Activated T-cell treated with anti-CD3 and anti-CD28 coated beads, Interleukin-2, amount 50 U/mL, for 4 hours (primary cell): Measurements from ENCODE around the gene ATXN1. TPM values are rescaled to one million over a fixed set of nuclear protein-coding genes. Genes with fewer than 3 reads are reported as not detected.
A peak's percentile ranks its signal among the peaks of the same experiment; 100 is the strongest.
"Not testable (repeated sequence)": the region's sequence is repeated elsewhere in the genome, so short reads cannot be mapped to it uniquely, and the experiment has no call there.

Experiments used
- ATAC-seq, 2 donors: fragments of 200-7000 bp; cut with Tn5 transposase; one replicate each; pipeline ENCODE4 v1.10.0; 2021
- DNase-seq: peaks from one replicate; pipeline ENCODE4 v3.0.0-alpha.2; 2020
- H3K27me3 Mint-ChIP-seq: one replicate; pipeline ENCODE4 v1.8.0; 2021; ENCODE audit warnings: low read depth, mixed read lengths
- H3K36me3 Mint-ChIP-seq: one replicate; pipeline ENCODE4 v1.8.0; 2022; ENCODE audit warnings: mixed read lengths; ENCODE audit not compliant: insufficient read depth
- H3K4me1 Mint-ChIP-seq: one replicate; pipeline ENCODE4 v1.8.0; 2021; ENCODE audit warnings: low read depth, mixed read lengths
- H3K4me3 Mint-ChIP-seq: one replicate; pipeline ENCODE4 v1.8.0; 2021; ENCODE audit warnings: mild to moderate bottlenecking, moderate library complexity, mixed read lengths
- H3K9me3 Mint-ChIP-seq: one replicate; pipeline ENCODE4 v1.8.0; 2021; ENCODE audit warnings: mixed read lengths
- total RNA-seq, 3 donors: library from RNA; stranded (reverse); gene quantifications; one replicate each; pipeline ENCODE4 v1.2.1, GENCODE V29; 2021

Gene ATXN1
- total RNA-seq, 3 donors from 2014 or later: 39.5 to 63.8 (median 45.1) TPM

- peaks cover 18% of the 10 kb centered on the region for H3K36me3 Mint-ChIP-seq
- no peak overlapping the region for H3K4me3 Mint-ChIP-seq
- no peak for ATAC-seq
- DNase-seq: no peak
- H3K27me3 Mint-ChIP-seq: no peaks in the 10 kb centered on the region
- peaks cover 27% of the 10 kb centered on the region for H3K4me1 Mint-ChIP-seq
- H3K9me3 Mint-ChIP-seq: no peaks in the 10 kb centered on the region
Observed at GRCh38 chr6:16626650-16627049, 134.6 kb downstream of the ATXN1 start.

- Mint-ChIP-seq H3K36me3 (peaks cover 22% of the 10 kb centered on the region), H3K9me3 (no peaks in the 10 kb centered on the region), H3K27me3 (no peaks in the 10 kb centered on the region), H3K4me1 (peaks cover 34% of the 10 kb centered on the region), H3K4me3 (no peak overlapping the region)
- ATAC-seq (no peak), DNase-seq (no peak)
Observed at GRCh38 chr6:16625291-16626265, 135.7 kb downstream of the ATXN1 start.

GRCh38 chr6:16624636-16625290 is 136.5 kb downstream of the ATXN1 start:
- Mint-ChIP-seq H3K4me1 (peaks cover 41% of the 10 kb centered on the region), H3K9me3 (no peaks in the 10 kb centered on the region), H3K27me3 (no peaks in the 10 kb centered on the region), H3K4me3 (no peak overlapping the region), H3K36me3 (peaks cover 15% of the 10 kb centered on the region)
- ATAC-seq (no peak), DNase-seq (no peak)

- ATAC-seq: peak; percentile 38 to 75
- peaks cover 51% of the 10 kb centered on the region for H3K4me1 Mint-ChIP-seq
- no peaks in the 10 kb centered on the region for H3K27me3 Mint-ChIP-seq
Observed at GRCh38 chr6:16623731-16624130, 137.5 kb downstream of the ATXN1 start.

GRCh38 chr6:16623029-16623653 is 138.1 kb downstream of the ATXN1 start:
- Mint-ChIP-seq H3K9me3 (no peaks in the 10 kb centered on the region), H3K4me1 (peaks cover 53% of the 10 kb centered on the region), H3K36me3 (peaks cover 8% of the 10 kb centered on the region), H3K27me3 (no peaks in the 10 kb centered on the region), H3K4me3 (no peak overlapping the region)
- DNase-seq (no peak), ATAC-seq (no peak)

More at GRCh38 chr6:16623731-16624130, 137.5 kb downstream of the ATXN1 start:
- Mint-ChIP-seq H3K36me3 (peaks cover 11% of the 10 kb centered on the region), H3K4me3 (no peak overlapping the region), H3K9me3 (no peaks in the 10 kb centered on the region)
- no peak for DNase-seq

- DNase-seq: no peak
- no peak overlapping the region for H3K4me3 Mint-ChIP-seq
- H3K36me3 Mint-ChIP-seq: peaks cover 12% of the 10 kb centered on the region
- H3K27me3 Mint-ChIP-seq: no peaks in the 10 kb centered on the region
- no peak for ATAC-seq
- peaks cover 55% of the 10 kb centered on the region for H3K4me1 Mint-ChIP-seq
- H3K9me3 Mint-ChIP-seq: no peaks in the 10 kb centered on the region
Observed at GRCh38 chr6:16622193-16622592, 139.1 kb downstream of the ATXN1 start.

- Mint-ChIP-seq H3K4me3 (no peak overlapping the region), H3K4me1 (peaks cover 55% of the 10 kb centered on the region), H3K27me3 (no peaks in the 10 kb centered on the region), H3K36me3 (peaks cover 12% of the 10 kb centered on the region), H3K9me3 (no peaks in the 10 kb centered on the region)
- DNase-seq (no peak), ATAC-seq (no peak)
Observed at GRCh38 chr6:16621002-16621401, 140.3 kb downstream of the ATXN1 start.

GRCh38 chr6:16619777-16620176 is 141.5 kb downstream of the ATXN1 start:
- no peak for ATAC-seq
- Mint-ChIP-seq H3K9me3 (no peaks in the 10 kb centered on the region), H3K4me3 (no peak overlapping the region), H3K4me1 (peaks cover 50% of the 10 kb centered on the region), H3K27me3 (no peaks in the 10 kb centered on the region), H3K36me3 (peaks cover 12% of the 10 kb centered on the region)
- no peak for DNase-seq

GRCh38 chr6:16618962-16619361 is 142.3 kb downstream of the ATXN1 start:
- Mint-ChIP-seq H3K9me3 (no peaks in the 10 kb centered on the region), H3K4me1 (peaks cover 48% of the 10 kb centered on the region), H3K27me3 (no peaks in the 10 kb centered on the region)

GRCh38 chr6:16615215-16615614 is 146.0 kb downstream of the ATXN1 start:
- not testable (repeated sequence) for H3K36me3 Mint-ChIP-seq, DNase-seq, H3K9me3 Mint-ChIP-seq, H3K27me3 Mint-ChIP-seq, H3K4me3 Mint-ChIP-seq
- H3K4me1 Mint-ChIP-seq: peaks cover 18% of the 10 kb centered on the region
- peak in 1 of 2 donors; percentile 35 for ATAC-seq

More at GRCh38 chr6:16618962-16619361, 142.3 kb downstream of the ATXN1 start:
- no peak for ATAC-seq
- Mint-ChIP-seq H3K4me3 (no peak overlapping the region), H3K36me3 (peaks cover 11% of the 10 kb centered on the region)
- DNase-seq: no peak

- not testable (repeated sequence) for DNase-seq, H3K27me3 Mint-ChIP-seq, ATAC-seq, H3K9me3 Mint-ChIP-seq, H3K4me1 Mint-ChIP-seq, H3K4me3 Mint-ChIP-seq
- H3K36me3 Mint-ChIP-seq: peaks cover 13% of the 10 kb centered on the region
Observed at GRCh38 chr6:16614143-16614542, 147.1 kb downstream of the ATXN1 start.

- not testable (repeated sequence) for H3K4me3 Mint-ChIP-seq, ATAC-seq, H3K27me3 Mint-ChIP-seq, H3K9me3 Mint-ChIP-seq, DNase-seq, H3K4me1 Mint-ChIP-seq
- H3K36me3 Mint-ChIP-seq: peaks cover 18% of the 10 kb centered on the region
Observed at GRCh38 chr6:16613504-16613903, 147.8 kb downstream of the ATXN1 start.

- ATAC-seq (no peak), DNase-seq (no peak)
- Mint-ChIP-seq H3K36me3 (peaks cover 40% of the 10 kb centered on the region), H3K4me3 (no peak overlapping the region), H3K27me3 (no peaks in the 10 kb centered on the region), H3K9me3 (no peaks in the 10 kb centered on the region), H3K4me1 (peaks cover 8% of the 10 kb centered on the region)
Observed at GRCh38 chr6:16608444-16608843, 152.8 kb downstream of the ATXN1 start.

- ATAC-seq (peak; percentile 91 to 96), DNase-seq (no peak)
- Mint-ChIP-seq H3K27me3 (no peaks in the 10 kb centered on the region), H3K9me3 (no peaks in the 10 kb centered on the region), H3K4me3 (no peak overlapping the region), H3K4me1 (peaks cover 37% of the 10 kb centered on the region), H3K36me3 (peaks cover 25% of the 10 kb centered on the region)
Observed at GRCh38 chr6:16602035-16602434, 159.2 kb downstream of the ATXN1 start.
